Astrocyte (in vitro differentiated cells and primary cell): ENCODE measurements around the gene DESI1. TPM values are rescaled to one million over a fixed set of nuclear protein-coding genes. Genes with fewer than 3 reads are reported as not detected.
A peak's percentile ranks its signal among the peaks of the same experiment; 100 is the strongest.

Experiments
- DNase-seq: peaks from one replicate; pipeline ENCODE4 v3.0.0-alpha.2; 2010; ENCODE audit warnings: low read depth
- FAIRE-seq: peaks from 2 replicates; lab custom pipeline; 2011; peaks lifted over from hg19 to GRCh38; lab: Jason Lieb, UNC
- H2AFZ ChIP-seq: 2 replicates; pipeline ENCODE4 v1.6.0; 2012; ENCODE audit warnings: low read depth, low read length, inconsistent platforms
- H3K27ac ChIP-seq: 2 replicates; pipeline ENCODE4 v1.5.1; 2011; ENCODE audit warnings: low read depth, low read length, inconsistent platforms
- H3K27me3 ChIP-seq: 2 replicates; pipeline ENCODE4 v1.6.0; 2011; ENCODE audit warnings: low read length, inconsistent platforms; ENCODE audit not compliant: insufficient read depth
- H3K36me3 ChIP-seq: 2 replicates; pipeline ENCODE4 v1.5.1; 2011; ENCODE audit warnings: low read length, inconsistent platforms; ENCODE audit not compliant: insufficient read depth
- H3K4me1 ChIP-seq: 2 replicates; pipeline ENCODE4 v1.5.1; 2011; ENCODE audit warnings: low read length, inconsistent platforms; ENCODE audit not compliant: insufficient read depth
- H3K4me2 ChIP-seq: 2 replicates; pipeline ENCODE4 v1.6.0; 2012; ENCODE audit warnings: low read length, inconsistent platforms
- H3K4me3 ChIP-seq: 2 replicates; pipeline ENCODE4 v1.5.1; 2011; ENCODE audit warnings: low read depth, mild to moderate bottlenecking, low read length, inconsistent platforms; ENCODE audit not compliant: insufficient read depth
- H3K79me2 ChIP-seq: 2 replicates; pipeline ENCODE4 v1.6.0; 2012; ENCODE audit warnings: mild to moderate bottlenecking, low read length, inconsistent platforms; ENCODE audit not compliant: insufficient read depth
- H3K9ac ChIP-seq: 2 replicates; pipeline ENCODE4 v1.6.0; 2012; ENCODE audit warnings: mild to moderate bottlenecking, low read length, inconsistent platforms
- H3K9me3 ChIP-seq: 2 replicates; pipeline ENCODE4 v1.5.1; 2012; ENCODE audit warnings: low read depth, mild to moderate bottlenecking, low read length, inconsistent platforms; ENCODE audit not compliant: insufficient read depth
- H4K20me1 ChIP-seq: 2 replicates; pipeline ENCODE4 v1.6.0; 2012; ENCODE audit warnings: low read length, inconsistent platforms; ENCODE audit not compliant: insufficient read depth
- H3K27ac Mint-ChIP-seq: one replicate; pipeline ENCODE4 v1.8.0; 2021; ENCODE audit warnings: mild to moderate bottlenecking, mixed read lengths; ENCODE audit not compliant: unreplicated experiment
- H3K27me3 Mint-ChIP-seq: one replicate; pipeline ENCODE4 v1.8.0; 2021; ENCODE audit warnings: low read depth, mixed read lengths; ENCODE audit not compliant: unreplicated experiment
- H3K36me3 Mint-ChIP-seq: one replicate; pipeline ENCODE4 v1.8.0; 2021; ENCODE audit warnings: low read depth, mixed read lengths; ENCODE audit not compliant: unreplicated experiment
- H3K4me1 Mint-ChIP-seq: one replicate; pipeline ENCODE4 v1.8.0; 2021; ENCODE audit warnings: low read depth, mixed read lengths; ENCODE audit not compliant: unreplicated experiment
- H3K4me3 Mint-ChIP-seq: one replicate; pipeline ENCODE4 v1.8.0; 2021; ENCODE audit warnings: mild to moderate bottlenecking, moderate library complexity, mixed read lengths; ENCODE audit not compliant: unreplicated experiment
- H3K9me3 Mint-ChIP-seq: one replicate; pipeline ENCODE4 v1.8.0; 2021; ENCODE audit warnings: mild to moderate bottlenecking, mixed read lengths; ENCODE audit not compliant: unreplicated experiment
- EZH2 ChIP-seq: IDR thresholded peaks from 2 replicates; pipeline ENCODE4 v1.6.1; 2012; ENCODE audit warnings: mild to moderate bottlenecking, low read length, inconsistent platforms; ENCODE audit not compliant: insufficient read depth
- total RNA-seq: library from RNA; stranded (reverse); gene quantifications from 2 replicates; pipeline ENCODE4 v1.2.1, GENCODE V29; 2021
- TF ChIP-seq, protein P1 (sequence below): IDR thresholded peaks from 2 replicates; pipeline ENCODE4 v1.5.1; 2011; ENCODE audit warnings: low read depth, mild to moderate bottlenecking, inconsistent platforms, low read length, moderate library complexity; ENCODE audit not compliant: insufficient read depth

Gene DESI1
- total RNA-seq, 1 donor from 2014 or later: 48.2 TPM

- peak overlapping the region; percentile 82 for H3K4me3 Mint-ChIP-seq
- H2AFZ ChIP-seq: no peak overlapping the region
- no peaks in the 10 kb centered on the region for H3K79me2 ChIP-seq
- DNase-seq (peak; percentile 80), FAIRE-seq (peak; percentile 74)
- H3K27ac ChIP-seq: peak overlapping the region; percentile 44
- no peaks in the 10 kb centered on the region for H3K36me3 Mint-ChIP-seq
- peaks cover 35% of the 10 kb centered on the region for H3K4me1 Mint-ChIP-seq
- peak overlapping the region; percentile 79 for H3K4me2 ChIP-seq
- no peaks in the 10 kb centered on the region for H3K27me3 Mint-ChIP-seq
- peak overlapping the region; percentile 27 for H3K4me3 ChIP-seq
- H3K9me3 Mint-ChIP-seq: no peaks in the 10 kb centered on the region
- H3K4me1 ChIP-seq: peaks cover 53% of the 10 kb centered on the region
- H3K9ac ChIP-seq: peak overlapping the region; percentile 40
- H3K9me3 ChIP-seq: no peaks in the 10 kb centered on the region
- peak overlapping the region; percentile 71 for H3K27ac Mint-ChIP-seq
- no peaks in the 10 kb centered on the region for H3K27me3 ChIP-seq
- no peak for TF ChIP-seq EZH2
- TF ChIP-seq, protein P1, sequence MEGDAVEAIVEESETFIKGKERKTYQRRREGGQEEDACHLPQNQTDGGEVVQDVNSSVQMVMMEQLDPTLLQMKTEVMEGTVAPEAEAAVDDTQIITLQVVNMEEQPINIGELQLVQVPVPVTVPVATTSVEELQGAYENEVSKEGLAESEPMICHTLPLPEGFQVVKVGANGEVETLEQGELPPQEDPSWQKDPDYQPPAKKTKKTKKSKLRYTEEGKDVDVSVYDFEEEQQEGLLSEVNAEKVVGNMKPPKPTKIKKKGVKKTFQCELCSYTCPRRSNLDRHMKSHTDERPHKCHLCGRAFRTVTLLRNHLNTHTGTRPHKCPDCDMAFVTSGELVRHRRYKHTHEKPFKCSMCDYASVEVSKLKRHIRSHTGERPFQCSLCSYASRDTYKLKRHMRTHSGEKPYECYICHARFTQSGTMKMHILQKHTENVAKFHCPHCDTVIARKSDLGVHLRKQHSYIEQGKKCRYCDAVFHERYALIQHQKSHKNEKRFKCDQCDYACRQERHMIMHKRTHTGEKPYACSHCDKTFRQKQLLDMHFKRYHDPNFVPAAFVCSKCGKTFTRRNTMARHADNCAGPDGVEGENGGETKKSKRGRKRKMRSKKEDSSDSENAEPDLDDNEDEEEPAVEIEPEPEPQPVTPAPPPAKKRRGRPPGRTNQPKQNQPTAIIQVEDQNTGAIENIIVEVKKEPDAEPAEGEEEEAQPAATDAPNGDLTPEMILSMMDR: no peak
- H3K36me3 ChIP-seq: no peaks in the 10 kb centered on the region
- no peaks in the 10 kb centered on the region for H4K20me1 ChIP-seq
Measured at GRCh38 chr22:41563051-41563711, 57.7 kb downstream of the DESI1 start.

GRCh38 chr22:41562461-41562860 is 58.4 kb downstream of the DESI1 start:
- peak overlapping the region; percentile 40 for H3K9ac ChIP-seq

More at GRCh38 chr22:41562461-41562860, 58.4 kb downstream of the DESI1 start:
- H3K27me3 ChIP-seq: no peaks in the 10 kb centered on the region
- DNase-seq: no peak
- no peaks in the 10 kb centered on the region for H3K36me3 ChIP-seq
- peak overlapping the region; percentile 79 for H3K4me2 ChIP-seq
- H2AFZ ChIP-seq: no peak overlapping the region
- H3K27ac ChIP-seq: peak overlapping the region; percentile 44
- H3K4me1 ChIP-seq: peaks cover 59% of the 10 kb centered on the region
- no peaks in the 10 kb centered on the region for H3K36me3 Mint-ChIP-seq
- peak overlapping the region; percentile 82 for H3K4me3 Mint-ChIP-seq
- TF ChIP-seq, protein P1: no peak
- TF ChIP-seq EZH2: no peak
- H3K9me3 Mint-ChIP-seq: no peaks in the 10 kb centered on the region
- no peak overlapping the region for H3K4me3 ChIP-seq
- no peaks in the 10 kb centered on the region for H3K79me2 ChIP-seq
- H3K27me3 Mint-ChIP-seq: no peaks in the 10 kb centered on the region
- FAIRE-seq: no peak
- H3K27ac Mint-ChIP-seq: peak overlapping the region; percentile 71
- H3K4me1 Mint-ChIP-seq: peaks cover 39% of the 10 kb centered on the region
- H3K9me3 ChIP-seq: no peaks in the 10 kb centered on the region
- H4K20me1 ChIP-seq: no peaks in the 10 kb centered on the region
